Measurements from ENCODE around the gene POC5. TPM values are rescaled to one million over a fixed set of nuclear protein-coding genes. Genes with fewer than 3 reads are reported as not detected.

POC5 gene
- total RNA-seq, 2 donors from 2014 or later = 5.8 to 8.8 TPM

DNA sequence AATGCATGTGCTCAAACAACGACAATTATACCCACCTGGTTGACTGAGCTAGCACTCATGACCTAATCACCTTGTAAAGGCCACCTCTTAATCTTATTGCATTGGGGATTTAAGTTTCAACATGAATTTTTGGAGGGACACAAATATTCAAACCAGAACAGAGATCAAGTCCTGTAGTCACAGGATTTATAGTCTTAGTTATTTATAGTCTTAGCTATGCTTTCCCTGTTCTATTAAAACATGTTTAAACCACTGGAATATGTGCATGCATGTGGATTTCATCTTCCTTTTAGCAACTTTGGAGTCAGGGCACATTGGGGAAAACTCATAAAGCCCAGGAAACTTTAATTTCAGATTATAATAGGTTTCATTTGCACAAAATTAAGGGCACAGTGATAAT is 79.3 kb downstream of the POC5 start:
- Histone ChIP-seq H3K9ac (ENCODE audit: low read depth in 2 of 2, low read length in 2 of 2) (no peak overlapping the region), H3K4me1 (no peaks in the 10 kb centered on the region), H3K27ac (no peak overlapping the region), H3K9me3 (no peaks in the 10 kb centered on the region), H3K27me3 (no peaks in the 10 kb centered on the region), H3K36me3 (no peaks in the 10 kb centered on the region), H3K4me3 (no peak overlapping the region)
- intact Hi-C loops (cut with DNase I) = no loop called here
- no peak for DNase-seq
- TF ChIP-seq, protein P1, sequence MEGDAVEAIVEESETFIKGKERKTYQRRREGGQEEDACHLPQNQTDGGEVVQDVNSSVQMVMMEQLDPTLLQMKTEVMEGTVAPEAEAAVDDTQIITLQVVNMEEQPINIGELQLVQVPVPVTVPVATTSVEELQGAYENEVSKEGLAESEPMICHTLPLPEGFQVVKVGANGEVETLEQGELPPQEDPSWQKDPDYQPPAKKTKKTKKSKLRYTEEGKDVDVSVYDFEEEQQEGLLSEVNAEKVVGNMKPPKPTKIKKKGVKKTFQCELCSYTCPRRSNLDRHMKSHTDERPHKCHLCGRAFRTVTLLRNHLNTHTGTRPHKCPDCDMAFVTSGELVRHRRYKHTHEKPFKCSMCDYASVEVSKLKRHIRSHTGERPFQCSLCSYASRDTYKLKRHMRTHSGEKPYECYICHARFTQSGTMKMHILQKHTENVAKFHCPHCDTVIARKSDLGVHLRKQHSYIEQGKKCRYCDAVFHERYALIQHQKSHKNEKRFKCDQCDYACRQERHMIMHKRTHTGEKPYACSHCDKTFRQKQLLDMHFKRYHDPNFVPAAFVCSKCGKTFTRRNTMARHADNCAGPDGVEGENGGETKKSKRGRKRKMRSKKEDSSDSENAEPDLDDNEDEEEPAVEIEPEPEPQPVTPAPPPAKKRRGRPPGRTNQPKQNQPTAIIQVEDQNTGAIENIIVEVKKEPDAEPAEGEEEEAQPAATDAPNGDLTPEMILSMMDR (IDR thresholded peaks at IDR 0.05) = no peak

DNA sequence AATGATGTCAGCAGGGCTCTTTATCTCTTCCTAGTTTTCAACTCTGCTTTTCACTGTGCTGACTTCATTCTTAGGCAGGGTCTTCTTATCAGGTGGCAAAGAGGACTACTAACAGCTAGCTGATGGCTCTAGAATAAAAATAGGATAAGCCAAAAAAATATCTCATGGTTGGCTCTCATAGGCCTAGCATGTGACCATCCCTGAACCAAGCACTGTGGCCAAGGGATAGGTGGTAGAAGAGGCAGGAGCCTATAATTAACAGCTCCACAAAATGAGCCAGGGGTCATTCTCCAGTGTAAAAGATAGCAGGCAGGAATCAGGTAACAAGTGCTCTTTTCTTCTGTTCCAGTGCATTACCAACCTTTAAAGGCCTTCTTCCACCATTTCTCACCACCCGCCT is 84.9 kb downstream of the POC5 start:
- no peaks in the 10 kb centered on the region for H3K27me3 ChIP-seq
- H3K27ac ChIP-seq = no peak overlapping the region
- intact Hi-C loops (cut with DNase I) = no loop called here
- no peak overlapping the region for H3K4me3 ChIP-seq
- H3K36me3 ChIP-seq = no peaks in the 10 kb centered on the region
- no peak for DNase-seq
- H3K9me3 ChIP-seq = no peaks in the 10 kb centered on the region
- TF ChIP-seq, protein P1 (IDR thresholded peaks at IDR 0.05) = no peak
- H3K9ac ChIP-seq (ENCODE audit: low read depth in 2 of 2, low read length in 2 of 2) = no peak overlapping the region
- H3K4me1 ChIP-seq = no peaks in the 10 kb centered on the region

DNA sequence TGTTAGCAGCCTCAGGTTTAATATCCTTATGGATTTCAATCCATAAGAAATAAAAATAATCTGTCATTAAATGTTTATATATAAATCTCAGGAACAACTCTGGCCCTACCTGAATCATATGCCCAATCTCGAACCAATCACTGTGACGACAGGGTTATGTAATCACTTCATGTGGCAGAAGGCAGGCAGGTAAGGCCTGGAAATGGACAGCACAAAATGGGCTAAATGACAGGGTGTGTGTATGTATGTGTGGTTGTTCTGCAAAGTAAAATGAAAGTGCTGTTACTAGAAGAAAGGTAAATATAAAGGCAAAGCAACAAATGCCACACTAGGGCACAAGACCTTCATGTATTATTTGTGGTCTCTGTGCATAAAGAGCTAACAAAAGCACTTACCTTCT is 86.4 kb downstream of the POC5 start:
- Histone ChIP-seq H3K9me3 (no peaks in the 10 kb centered on the region), H3K27me3 (no peaks in the 10 kb centered on the region), H3K36me3 (no peaks in the 10 kb centered on the region), H3K9ac (ENCODE audit: low read depth in 2 of 2, low read length in 2 of 2) (no peak overlapping the region), H3K4me1 (no peaks in the 10 kb centered on the region), H3K27ac (no peak overlapping the region), H3K4me3 (no peak overlapping the region)
- DNase-seq = no peak
- intact Hi-C loops (cut with DNase I) = no loop called here
- TF ChIP-seq, protein P1 (IDR thresholded peaks at IDR 0.05) = no peak

DNA sequence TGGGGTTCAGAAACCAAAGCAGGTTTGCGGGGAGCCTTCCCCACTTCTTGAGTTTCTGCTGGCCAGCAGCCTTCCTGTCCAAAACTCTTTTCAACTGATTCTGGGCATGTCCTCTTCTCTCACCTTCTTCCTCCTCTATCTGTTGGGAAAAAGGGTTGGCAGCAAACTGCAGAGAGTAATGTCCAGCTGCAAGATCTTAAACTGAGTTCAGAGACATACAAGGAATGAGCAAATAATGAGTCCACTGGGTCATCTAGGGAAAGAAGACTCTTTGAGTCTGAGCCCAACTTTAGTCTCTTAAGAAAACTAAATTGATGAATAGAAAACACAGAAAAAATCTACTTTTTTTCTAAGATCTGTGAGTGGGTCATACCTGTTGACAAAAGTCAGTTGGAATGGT is 89.4 kb downstream of the POC5 start:
- intact Hi-C loops (cut with DNase I) = no loop called here
- H3K27ac ChIP-seq = no peak overlapping the region
- no peaks in the 10 kb centered on the region for H3K9me3 ChIP-seq
- no peaks in the 10 kb centered on the region for H3K27me3 ChIP-seq
- H3K4me1 ChIP-seq = no peaks in the 10 kb centered on the region
- TF ChIP-seq, protein P1 (IDR thresholded peaks at IDR 0.05) = no peak
- H3K4me3 ChIP-seq = no peak overlapping the region
- no peak overlapping the region for H3K9ac ChIP-seq (ENCODE audit: low read depth in 2 of 2, low read length in 2 of 2)
- no peaks in the 10 kb centered on the region for H3K36me3 ChIP-seq
- DNase-seq = no peak

DNA sequence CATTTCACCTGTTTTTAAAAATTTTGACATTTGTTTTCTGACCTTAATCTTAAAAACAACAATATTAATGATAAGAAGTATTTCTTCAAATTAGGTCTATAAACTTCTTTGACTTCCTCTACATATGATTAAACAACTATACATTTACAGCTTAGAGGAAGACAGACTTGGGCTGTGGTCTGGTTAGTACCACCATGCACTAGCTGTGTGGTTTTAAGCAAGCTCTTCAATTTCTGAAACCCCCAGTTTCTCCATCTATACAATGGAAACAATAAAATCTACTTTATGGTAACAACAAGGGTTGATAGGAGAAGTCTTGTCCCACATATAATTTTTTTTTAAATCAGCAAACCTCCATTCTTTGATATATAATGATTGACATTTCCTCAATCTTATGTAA is 90.3 kb downstream of the POC5 start:
- Histone ChIP-seq H3K27me3 (no peaks in the 10 kb centered on the region), H3K9ac (ENCODE audit: low read depth in 2 of 2, low read length in 2 of 2) (no peak overlapping the region), H3K9me3 (no peaks in the 10 kb centered on the region), H3K4me3 (no peak overlapping the region), H3K36me3 (no peaks in the 10 kb centered on the region), H3K27ac (no peak overlapping the region), H3K4me1 (no peaks in the 10 kb centered on the region)
- TF ChIP-seq, protein P1 (IDR thresholded peaks at IDR 0.05) = no peak
- intact Hi-C loops (cut with DNase I) = no loop called here
- no peak for DNase-seq

Other genes starting within 250 kb of the POC5 start
- gene CERT1, start 205.8 kb downstream of the POC5 start, total RNA-seq = 10 to 100 TPM; 34.0 to 44.5 TPM
- gene POLK, start 205.5 kb downstream of the POC5 start, total RNA-seq = 10 to 100 TPM; 13.7 to 16.8 TPM
- gene ANKDD1B, start 106.0 kb downstream of the POC5 start, total RNA-seq = 1 to 10 TPM; 3.6 to 6.3 TPM

Data from colonic mucosa (tissue), 4 donors.